Keratinocyte (primary cell): ENCODE results near the gene FBXW7. TPM values are rescaled to one million over a fixed set of nuclear protein-coding genes. Genes with fewer than 3 reads are reported as not detected.

ENCODE experiments used
- DNase-seq: peaks from one replicate; pipeline ENCODE4 v3.0.0-alpha.2; 2011; ENCODE audit warnings: low read depth, missing footprints, low spot score
- FAIRE-seq: peaks from 2 replicates; lab custom pipeline; 2011; peaks lifted over from hg19 to GRCh38; lab: Jason Lieb, UNC
- H2AFZ ChIP-seq: 2 replicates; pipeline ENCODE4 v1.6.0; 2012; ENCODE audit warnings: low read length, control low read depth, inconsistent platforms; ENCODE audit not compliant: control insufficient read depth
- H3K27ac ChIP-seq: 2 replicates; pipeline ENCODE4 v1.5.1; 2011; ENCODE audit warnings: low read length; ENCODE audit not compliant: control insufficient read depth, insufficient read depth
- H3K27me3 ChIP-seq: 3 replicates; pipeline ENCODE4 v1.6.0; 2011; ENCODE audit warnings: low read length; ENCODE audit not compliant: control insufficient read depth, insufficient read depth; ENCODE audit errors: extremely low read depth
- H3K36me3 ChIP-seq, 2 experiments: 2 replicates in 1 of 2; 3 replicates in 1 of 2; pipeline ENCODE4 v1.5.1; 2011; ENCODE audit warnings: low read length in 2 of 2, mild to moderate bottlenecking in 1 of 2; ENCODE audit not compliant: control insufficient read depth in 2 of 2, insufficient read depth in 2 of 2; ENCODE audit errors: extremely low read depth in 1 of 2
- H3K4me1 ChIP-seq: 3 replicates; pipeline ENCODE4 v1.5.1; 2011; ENCODE audit warnings: low read length; ENCODE audit not compliant: control insufficient read depth, insufficient read depth; ENCODE audit errors: extremely low read depth
- H3K4me2 ChIP-seq: 3 replicates; pipeline ENCODE4 v1.6.0; 2011; ENCODE audit warnings: low read depth, low read length; ENCODE audit not compliant: control insufficient read depth, insufficient read depth; ENCODE audit errors: extremely low read depth
- H3K4me3 ChIP-seq, 3 experiments: fragments of 200-600 bp in 1 of 3; sonication (generic) in 1 of 3; 2 replicates in 2 of 3; 3 replicates in 1 of 3; pipeline ENCODE4 v1.5.1; 2011 to 2016; ENCODE audit warnings: low read length in 3 of 3, mild to moderate bottlenecking in 3 of 3, control low read depth in 2 of 3, inconsistent platforms in 1 of 3, low read depth in 1 of 3, mixed read lengths in 1 of 3, mixed run types in 1 of 3, moderate library complexity in 1 of 3; ENCODE audit not compliant: control insufficient read depth in 2 of 3, insufficient read depth in 2 of 3; ENCODE audit errors: extremely low read depth in 1 of 3
- H3K79me2 ChIP-seq: 2 replicates; pipeline ENCODE4 v1.6.0; 2012; ENCODE audit warnings: low read length; ENCODE audit not compliant: control insufficient read depth, insufficient read depth
- H3K9ac ChIP-seq: 3 replicates; pipeline ENCODE4 v1.6.0; 2011; ENCODE audit warnings: low read length; ENCODE audit not compliant: control insufficient read depth, insufficient read depth; ENCODE audit errors: extremely low read depth
- H3K9me1 ChIP-seq: 3 replicates; pipeline ENCODE4 v1.6.0; 2011; ENCODE audit warnings: low read length; ENCODE audit not compliant: control insufficient read depth, insufficient read depth; ENCODE audit errors: extremely low read depth
- H3K9me3 ChIP-seq: 2 replicates; pipeline ENCODE4 v1.5.1; 2012; ENCODE audit warnings: low read depth, low read length; ENCODE audit not compliant: control insufficient read depth
- H4K20me1 ChIP-seq: 3 replicates; pipeline ENCODE4 v1.6.0; 2011; ENCODE audit warnings: low read length; ENCODE audit not compliant: control insufficient read depth, insufficient read depth; ENCODE audit errors: extremely low read depth
- EZH2 ChIP-seq: IDR thresholded peaks from one replicate; pipeline ENCODE4 v1.6.1; 2012; ENCODE audit warnings: inconsistent platforms, mild to moderate bottlenecking, low read length, moderate library complexity
- dilution Hi-C: fragments of 300-500 bp; cut with MboI; formaldehyde crosslinking; loops from one replicate; pipeline ENCODE4 v1.7.0; 2020; ENCODE audit warnings: low sequenced_read_pairs; ENCODE audit not compliant: extremely low pct_ligation_motif_present
- polyA plus RNA-seq, 5 experiments: library from polyadenylated mRNA; depleted of rRNA in 3 of 5; stranded (reverse) in 3 of 5; stranded (forward) in 1 of 5; unstranded in 1 of 5; fragments of >200 nt; gene quantifications; 1 replicate in 1 of 5; 2 replicates in 3 of 5; 3 replicates in 1 of 5; pipeline versions ENCODE4 v1.2.1 to v1.2.3, GENCODE V29; 2011 to 2012; ENCODE audit warnings: missing spikeins in 2 of 5, low read depth in 1 of 5, low replicate concordance in 1 of 5
- TF ChIP-seq, protein P1 (sequence below), 3 experiments: IDR thresholded peaks in 1 of 3; conservative IDR thresholded peaks in 1 of 3; optimal IDR thresholded peaks in 1 of 3; 2 replicates in 2 of 3; 3 replicates in 1 of 3; pipeline versions ENCODE3 to v1.5.1; 2011; ENCODE audit warnings: low read length in 3 of 3, mild to moderate bottlenecking in 3 of 3, moderate library complexity in 2 of 3, control low read depth in 1 of 3, inconsistent platforms in 1 of 3; ENCODE audit not compliant: insufficient read depth in 2 of 3; ENCODE audit errors: extremely low read depth in 1 of 3

The FBXW7 gene
- polyA plus RNA-seq, 1 donor (not counting 4 experiments of a cell fraction or from before 2014, with no cell fraction given): 39.6 TPM

GRCh38 chr4:152530600-152530999, 5.3 kb downstream of the FBXW7 start:
- no peak overlapping the region for H3K9ac ChIP-seq
- H3K36me3 ChIP-seq: peaks cover 4% of the 10 kb centered on the region in 2 experiments
- no peak overlapping the region for H3K4me3 ChIP-seq
- DNase-seq (no peak), FAIRE-seq (no peak)
- H3K9me3 ChIP-seq: no peaks in the 10 kb centered on the region
- H3K27ac ChIP-seq: no peak overlapping the region
- H4K20me1 ChIP-seq: no peaks in the 10 kb centered on the region
- H3K4me2 ChIP-seq: no peak overlapping the region
- peaks cover 89% of the 10 kb centered on the region for H3K79me2 ChIP-seq
- H2AFZ ChIP-seq: no peak overlapping the region
- dilution Hi-C loops: no loop called here
- H3K27me3 ChIP-seq: no peaks in the 10 kb centered on the region
- TF ChIP-seq EZH2: no peak
- TF ChIP-seq, protein P1, sequence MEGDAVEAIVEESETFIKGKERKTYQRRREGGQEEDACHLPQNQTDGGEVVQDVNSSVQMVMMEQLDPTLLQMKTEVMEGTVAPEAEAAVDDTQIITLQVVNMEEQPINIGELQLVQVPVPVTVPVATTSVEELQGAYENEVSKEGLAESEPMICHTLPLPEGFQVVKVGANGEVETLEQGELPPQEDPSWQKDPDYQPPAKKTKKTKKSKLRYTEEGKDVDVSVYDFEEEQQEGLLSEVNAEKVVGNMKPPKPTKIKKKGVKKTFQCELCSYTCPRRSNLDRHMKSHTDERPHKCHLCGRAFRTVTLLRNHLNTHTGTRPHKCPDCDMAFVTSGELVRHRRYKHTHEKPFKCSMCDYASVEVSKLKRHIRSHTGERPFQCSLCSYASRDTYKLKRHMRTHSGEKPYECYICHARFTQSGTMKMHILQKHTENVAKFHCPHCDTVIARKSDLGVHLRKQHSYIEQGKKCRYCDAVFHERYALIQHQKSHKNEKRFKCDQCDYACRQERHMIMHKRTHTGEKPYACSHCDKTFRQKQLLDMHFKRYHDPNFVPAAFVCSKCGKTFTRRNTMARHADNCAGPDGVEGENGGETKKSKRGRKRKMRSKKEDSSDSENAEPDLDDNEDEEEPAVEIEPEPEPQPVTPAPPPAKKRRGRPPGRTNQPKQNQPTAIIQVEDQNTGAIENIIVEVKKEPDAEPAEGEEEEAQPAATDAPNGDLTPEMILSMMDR (optimal IDR thresholded peaks at IDR 0.05 in 1 of 3, IDR thresholded peaks at IDR 0.05 in 1 of 3, conservative IDR thresholded peaks at IDR 0.05 in 1 of 3; ENCODE audit: extremely low read depth in 1 of 3, insufficient read depth in 2 of 3, low read length in 3 of 3): no peak
- H3K4me1 ChIP-seq: peaks cover 9% of the 10 kb centered on the region
- no peaks in the 10 kb centered on the region for H3K9me1 ChIP-seq

DNA sequence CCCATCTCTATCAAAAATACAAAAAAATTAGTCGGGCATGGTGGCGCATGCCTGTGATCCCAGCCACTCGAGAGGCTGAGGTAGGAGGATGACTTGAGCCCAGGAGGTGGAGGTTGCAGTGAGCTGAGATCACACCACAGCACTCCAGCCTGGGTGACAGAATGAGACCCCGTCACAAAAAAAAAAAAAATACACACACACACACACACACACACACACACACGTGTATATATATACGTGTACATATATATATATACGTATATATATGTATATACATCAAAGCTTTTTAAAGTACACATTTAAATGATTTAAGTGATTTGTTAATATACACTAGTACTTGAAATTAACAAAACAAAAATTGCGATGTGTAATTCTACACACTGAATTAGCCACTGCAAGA, 6.0 kb downstream of the FBXW7 start:
- H3K4me1 ChIP-seq: peaks cover 10% of the 10 kb centered on the region
- dilution Hi-C loops: no loop called here
- no peak overlapping the region for H2AFZ ChIP-seq
- no peak overlapping the region for H3K4me2 ChIP-seq
- no peak overlapping the region for H3K4me3 ChIP-seq
- FAIRE-seq: no peak
- no peak for DNase-seq
- peaks cover 87% of the 10 kb centered on the region for H3K79me2 ChIP-seq
- H3K9ac ChIP-seq: no peak overlapping the region
- no peaks in the 10 kb centered on the region for H3K9me1 ChIP-seq
- no peak overlapping the region for H3K27ac ChIP-seq
- H3K27me3 ChIP-seq: no peaks in the 10 kb centered on the region
- H3K36me3 ChIP-seq: peaks cover 4% of the 10 kb centered on the region in 2 experiments
- H4K20me1 ChIP-seq: no peaks in the 10 kb centered on the region
- no peaks in the 10 kb centered on the region for H3K9me3 ChIP-seq
- TF ChIP-seq, protein P1 (optimal IDR thresholded peaks at IDR 0.05 in 1 of 3, IDR thresholded peaks at IDR 0.05 in 1 of 3, conservative IDR thresholded peaks at IDR 0.05 in 1 of 3; ENCODE audit: extremely low read depth in 1 of 3, insufficient read depth in 2 of 3, low read length in 3 of 3): no peak
- TF ChIP-seq EZH2: no peak
